Loucy (cell line): ENCODE results near the gene ARHGAP4.

Experiments
- EZH2phosphoT487 ChIP-seq: fragments of 200-600 bp; IDR thresholded peaks from 2 replicates; pipeline ENCODE4 v1.6.1; 2018; ENCODE audit warnings: antibody characterized with exemption, mild to moderate bottlenecking, moderate library complexity, borderline replicate concordance
- TF ChIP-seq, protein P1 (sequence below): fragments of 200-600 bp; sonication (generic); conservative IDR thresholded peaks from 2 replicates; pipeline ENCODE4 v1.5.1; 2014; ENCODE audit warnings: mild to moderate bottlenecking, antibody characterized with exemption, low read length

DNA sequence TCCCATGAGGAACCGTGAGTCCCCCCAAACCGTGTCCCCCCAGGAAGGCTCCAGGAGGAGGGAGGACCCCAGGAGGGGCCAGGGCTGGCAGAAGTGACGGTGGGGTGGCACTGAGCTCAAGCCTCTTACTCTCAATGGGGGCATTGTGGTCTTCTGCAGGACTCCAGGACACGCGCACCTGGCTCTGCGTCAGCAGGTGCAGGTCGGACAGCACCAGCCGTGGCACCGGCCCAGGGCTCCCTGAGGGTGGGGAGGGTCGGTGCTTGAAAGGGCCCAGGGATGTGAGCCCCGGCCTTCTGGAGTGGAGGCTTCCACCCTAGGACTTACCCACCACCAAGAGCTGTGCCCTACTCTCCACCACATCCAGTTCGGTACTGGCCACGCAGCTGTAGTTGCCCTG, 58.4 kb downstream of the ARHGAP4 start:
- TF ChIP-seq, protein P1, sequence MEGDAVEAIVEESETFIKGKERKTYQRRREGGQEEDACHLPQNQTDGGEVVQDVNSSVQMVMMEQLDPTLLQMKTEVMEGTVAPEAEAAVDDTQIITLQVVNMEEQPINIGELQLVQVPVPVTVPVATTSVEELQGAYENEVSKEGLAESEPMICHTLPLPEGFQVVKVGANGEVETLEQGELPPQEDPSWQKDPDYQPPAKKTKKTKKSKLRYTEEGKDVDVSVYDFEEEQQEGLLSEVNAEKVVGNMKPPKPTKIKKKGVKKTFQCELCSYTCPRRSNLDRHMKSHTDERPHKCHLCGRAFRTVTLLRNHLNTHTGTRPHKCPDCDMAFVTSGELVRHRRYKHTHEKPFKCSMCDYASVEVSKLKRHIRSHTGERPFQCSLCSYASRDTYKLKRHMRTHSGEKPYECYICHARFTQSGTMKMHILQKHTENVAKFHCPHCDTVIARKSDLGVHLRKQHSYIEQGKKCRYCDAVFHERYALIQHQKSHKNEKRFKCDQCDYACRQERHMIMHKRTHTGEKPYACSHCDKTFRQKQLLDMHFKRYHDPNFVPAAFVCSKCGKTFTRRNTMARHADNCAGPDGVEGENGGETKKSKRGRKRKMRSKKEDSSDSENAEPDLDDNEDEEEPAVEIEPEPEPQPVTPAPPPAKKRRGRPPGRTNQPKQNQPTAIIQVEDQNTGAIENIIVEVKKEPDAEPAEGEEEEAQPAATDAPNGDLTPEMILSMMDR, result no peak
- no peak for TF ChIP-seq EZH2phosphoT487
